ENCODE data around the gene MRPL39.

MRPL39 gene

GRCh38 chr21:25569711-25570110 is 37.6 kb downstream of the MRPL39 start:
- no peak overlapping the region for H3K27ac ChIP-seq (ENCODE audit: insufficient read depth in 1 of 2, low read depth in 1 of 2, low read length in 2 of 2, poor library complexity in 1 of 2, severe bottlenecking in 2 of 2)
- H3K9me3 ChIP-seq (ENCODE audit: control extremely low read depth in 1 of 5, control insufficient read depth in 4 of 5, insufficient read depth in 2 of 5, low read depth in 1 of 5, low read length in 4 of 5): no peaks in the 10 kb centered on the region
- CTCF ChIA-PET: interaction anchor here (0.6 kb wide), 1 partner anchor 16 kb away, joined by 3 read pairs; no protein-coding TSS in a partner anchor
- H3K36me3 ChIP-seq (ENCODE audit: control insufficient read depth in 4 of 4, insufficient read depth in 4 of 4, low read length in 3 of 4): peaks cover 5 to 40% (median 14%) of the 10 kb centered on the region in 4 experiments
- H3K27me3 ChIP-seq (replicated peaks in 2 of 5; ENCODE audit: control insufficient read depth in 4 of 5, insufficient read depth in 5 of 5, low read length in 4 of 5): no peaks in the 10 kb centered on the region
- DNase-seq: no peak
- no peak overlapping the region for H3K4me3 ChIP-seq (ENCODE audit: control insufficient read depth in 1 of 7, extremely low read depth in 1 of 7, insufficient read depth in 4 of 7, low read depth in 2 of 7, low read length in 6 of 7)
- POLR2A ChIA-PET: no interaction called here
- H3K4me1 ChIP-seq (ENCODE audit: control extremely low read depth in 1 of 4, control insufficient read depth in 4 of 4, insufficient read depth in 4 of 4, low read length in 3 of 4): peaks cover 18 to 47% (median 31%) of the 10 kb centered on the region in 4 experiments
- 100% methylated on average over 4 of the region's 4 CpGs for WGBS (ENCODE audit: insufficient coverage)

- POLR2A ChIA-PET: no interaction called here
- Histone ChIP-seq H3K36me3 (ENCODE audit: control insufficient read depth in 4 of 4, insufficient read depth in 4 of 4, low read length in 3 of 4) (peaks cover 5 to 44% (median 14%) of the 10 kb centered on the region in 4 experiments), H3K27ac (ENCODE audit: insufficient read depth in 1 of 2, low read depth in 1 of 2, low read length in 2 of 2, poor library complexity in 1 of 2, severe bottlenecking in 2 of 2) (no peak overlapping the region), H3K4me1 (ENCODE audit: control extremely low read depth in 1 of 4, control insufficient read depth in 4 of 4, insufficient read depth in 4 of 4, low read length in 3 of 4) (peaks cover 18 to 47% (median 29%) of the 10 kb centered on the region in 4 experiments), H3K4me3 (ENCODE audit: control insufficient read depth in 1 of 7, extremely low read depth in 1 of 7, insufficient read depth in 4 of 7, low read depth in 2 of 7, low read length in 6 of 7) (no peak overlapping the region), H3K9me3 (ENCODE audit: control extremely low read depth in 1 of 5, control insufficient read depth in 4 of 5, insufficient read depth in 2 of 5, low read depth in 1 of 5, low read length in 4 of 5) (no peaks in the 10 kb centered on the region), H3K27me3 (replicated peaks in 2 of 5; ENCODE audit: control insufficient read depth in 4 of 5, insufficient read depth in 5 of 5, low read length in 4 of 5) (no peaks in the 10 kb centered on the region)
- CTCF ChIA-PET: interaction anchor here (1.3 kb wide), 1 partner anchor 9 kb away, joined by 5 read pairs; no protein-coding TSS in a partner anchor
- DNase-seq: no peak
- no CpG with 5 or more reads among the region's 1 CpG for WGBS (ENCODE audit: insufficient coverage)
Observed at GRCh38 chr21:25569084-25569483, 38.2 kb downstream of the MRPL39 start.

- Histone ChIP-seq H3K4me1 (ENCODE audit: control extremely low read depth in 1 of 4, control insufficient read depth in 4 of 4, insufficient read depth in 4 of 4, low read length in 3 of 4) (peaks cover 20 to 47% (median 30%) of the 10 kb centered on the region in 4 experiments), H3K27me3 (replicated peaks in 2 of 5; ENCODE audit: control insufficient read depth in 4 of 5, insufficient read depth in 5 of 5, low read length in 4 of 5) (no peaks in the 10 kb centered on the region), H3K4me3 (ENCODE audit: control insufficient read depth in 1 of 7, extremely low read depth in 1 of 7, insufficient read depth in 4 of 7, low read depth in 2 of 7, low read length in 6 of 7) (peak overlapping the region in 2 of 7 experiments; percentile 4 to 49), H3K27ac (ENCODE audit: insufficient read depth in 1 of 2, low read depth in 1 of 2, low read length in 2 of 2, poor library complexity in 1 of 2, severe bottlenecking in 2 of 2) (peak overlapping the region in 1 of 2 experiments; percentile 28), H3K36me3 (ENCODE audit: control insufficient read depth in 4 of 4, insufficient read depth in 4 of 4, low read length in 3 of 4) (peaks cover 5 to 44% (median 14%) of the 10 kb centered on the region in 4 experiments), H3K9me3 (ENCODE audit: control extremely low read depth in 1 of 5, control insufficient read depth in 4 of 5, insufficient read depth in 2 of 5, low read depth in 1 of 5, low read length in 4 of 5) (no peaks in the 10 kb centered on the region)
- WGBS (ENCODE audit: insufficient coverage): no CpG with 5 or more reads among the region's 5 CpGs
- peak; percentile 24 to 69 (median 63) for DNase-seq
- ChIA-PET POLR2A (no interaction called here), CTCF (interaction anchor here (1.3 kb wide), 1 partner anchor 10 kb away, joined by 5 read pairs; no protein-coding TSS in a partner anchor)
Observed at GRCh38 chr21:25568246-25568645, 39.0 kb downstream of the MRPL39 start.

GRCh38 chr21:25567472-25567871 is 39.8 kb downstream of the MRPL39 start:
- ChIA-PET POLR2A (no interaction called here), CTCF (interaction anchor here (1.3 kb wide), 1 partner anchor 11 kb away, joined by 5 read pairs; no protein-coding TSS in a partner anchor)
- no peaks in the 10 kb centered on the region for H3K9me3 ChIP-seq (ENCODE audit: control extremely low read depth in 1 of 5, control insufficient read depth in 4 of 5, insufficient read depth in 2 of 5, low read depth in 1 of 5, low read length in 4 of 5)
- WGBS (ENCODE audit: insufficient coverage): 96% methylated on average over 2 of the region's 4 CpGs
- H3K4me1 ChIP-seq (ENCODE audit: control extremely low read depth in 1 of 4, control insufficient read depth in 4 of 4, insufficient read depth in 4 of 4, low read length in 3 of 4): peaks cover 22 to 47% (median 30%) of the 10 kb centered on the region in 4 experiments
- H3K27ac ChIP-seq (ENCODE audit: insufficient read depth in 1 of 2, low read depth in 1 of 2, low read length in 2 of 2, poor library complexity in 1 of 2, severe bottlenecking in 2 of 2): no peak overlapping the region
- peaks cover 5 to 44% (median 14%) of the 10 kb centered on the region in 4 experiments for H3K36me3 ChIP-seq (ENCODE audit: control insufficient read depth in 4 of 4, insufficient read depth in 4 of 4, low read length in 3 of 4)
- H3K27me3 ChIP-seq (replicated peaks in 2 of 5; ENCODE audit: control insufficient read depth in 4 of 5, insufficient read depth in 5 of 5, low read length in 4 of 5): no peaks in the 10 kb centered on the region
- H3K4me3 ChIP-seq (ENCODE audit: control insufficient read depth in 1 of 7, extremely low read depth in 1 of 7, insufficient read depth in 4 of 7, low read depth in 2 of 7, low read length in 6 of 7): no peak overlapping the region
- no peak for DNase-seq

- DNase-seq: no peak
- POLR2A ChIA-PET: no interaction called here
- CTCF ChIA-PET: no interaction called here
- Histone ChIP-seq H3K36me3 (ENCODE audit: control insufficient read depth in 4 of 4, insufficient read depth in 4 of 4, low read length in 3 of 4) (peaks cover 5 to 44% (median 14%) of the 10 kb centered on the region in 4 experiments), H3K27me3 (replicated peaks in 2 of 5; ENCODE audit: control insufficient read depth in 4 of 5, insufficient read depth in 5 of 5, low read length in 4 of 5) (no peaks in the 10 kb centered on the region), H3K27ac (ENCODE audit: insufficient read depth in 1 of 2, low read depth in 1 of 2, low read length in 2 of 2, poor library complexity in 1 of 2, severe bottlenecking in 2 of 2) (no peak overlapping the region), H3K9me3 (ENCODE audit: control extremely low read depth in 1 of 5, control insufficient read depth in 4 of 5, insufficient read depth in 2 of 5, low read depth in 1 of 5, low read length in 4 of 5) (no peaks in the 10 kb centered on the region), H3K4me1 (ENCODE audit: control extremely low read depth in 1 of 4, control insufficient read depth in 4 of 4, insufficient read depth in 4 of 4, low read length in 3 of 4) (peaks cover 24 to 47% (median 30%) of the 10 kb centered on the region in 4 experiments), H3K4me3 (ENCODE audit: control insufficient read depth in 1 of 7, extremely low read depth in 1 of 7, insufficient read depth in 4 of 7, low read depth in 2 of 7, low read length in 6 of 7) (no peak overlapping the region)
- 90% methylated on average over 2 of the region's 3 CpGs for WGBS (ENCODE audit: insufficient coverage)
Observed at GRCh38 chr21:25566645-25567044, 40.6 kb downstream of the MRPL39 start.

GRCh38 chr21:25565272-25566211 is 41.7 kb downstream of the MRPL39 start:
- POLR2A ChIA-PET: no interaction called here
- Histone ChIP-seq H3K36me3 (ENCODE audit: control insufficient read depth in 4 of 4, insufficient read depth in 4 of 4, low read length in 3 of 4) (peaks cover 5 to 41% (median 13%) of the 10 kb centered on the region in 4 experiments), H3K4me3 (ENCODE audit: control insufficient read depth in 1 of 7, extremely low read depth in 1 of 7, insufficient read depth in 4 of 7, low read depth in 2 of 7, low read length in 6 of 7) (no peak overlapping the region), H3K27me3 (replicated peaks in 2 of 5; ENCODE audit: control insufficient read depth in 4 of 5, insufficient read depth in 5 of 5, low read length in 4 of 5) (no peaks in the 10 kb centered on the region), H3K4me1 (ENCODE audit: control extremely low read depth in 1 of 4, control insufficient read depth in 4 of 4, insufficient read depth in 4 of 4, low read length in 3 of 4) (peaks cover 25 to 58% (median 35%) of the 10 kb centered on the region in 4 experiments), H3K27ac (ENCODE audit: insufficient read depth in 1 of 2, low read depth in 1 of 2, low read length in 2 of 2, poor library complexity in 1 of 2, severe bottlenecking in 2 of 2) (no peak overlapping the region), H3K9me3 (ENCODE audit: control extremely low read depth in 1 of 5, control insufficient read depth in 4 of 5, insufficient read depth in 2 of 5, low read depth in 1 of 5, low read length in 4 of 5) (no peaks in the 10 kb centered on the region)
- 100% methylated on average over 2 of the region's 3 CpGs for WGBS (ENCODE audit: insufficient coverage)
- no peak for DNase-seq
- CTCF ChIA-PET: interaction anchor here (0.7 to 1.3 kb wide), 3 partner anchors 8 to 124 kb away, joined by 3 read pairs; no protein-coding TSS in a partner anchor

All from common myeloid progenitor, CD34-positive (primary cell).